Prostate gland (tissue), 2 donors: ENCODE data around the gene CACNA2D4. TPM values are rescaled to one million over a fixed set of nuclear protein-coding genes. Genes with fewer than 3 reads are reported as not detected.

ENCODE experiments used
- DNase-seq: peaks from one replicate; pipeline ENCODE4 v3.0.0-alpha.2; 2019; ENCODE audit warnings: low spot score
- H3K27ac ChIP-seq, 2 donors: fragments of 200-600 bp; sonication (generic); 2 replicates each; pipeline ENCODE4 v1.5.1; 2017 to 2019
- H3K27me3 ChIP-seq: fragments of 200-600 bp; sonication (generic); replicated peaks from 2 replicates; pipeline ENCODE4 v1.5.1; 2019; ENCODE audit not compliant: insufficient read depth
- H3K36me3 ChIP-seq, 2 donors: fragments of 200-600 bp; sonication (generic); 1 replicate in 1 of 2; 2 replicates in 1 of 2; pipeline versions ENCODE4 v1.5.1 to v1.8.1; 2017 to 2019
- H3K4me1 ChIP-seq: fragments of 200-600 bp; sonication (generic); replicated peaks from 2 replicates; pipeline ENCODE4 v1.5.1; 2019
- H3K4me3 ChIP-seq, 2 donors: fragments of 200-600 bp; sonication (generic); 2 replicates each; pipeline ENCODE4 v1.5.1; 2017 to 2019
- H3K9me3 ChIP-seq: fragments of 200-600 bp; sonication (generic); 2 replicates; pipeline ENCODE4 v1.5.1; 2017
- CTCF ChIP-seq, 4 experiments: fragments of 200-600 bp in 2 of 4; fragments of 450-650 bp in 2 of 4; sonication (generic) in 2 of 4; IDR thresholded peaks; 1 replicate in 3 of 4; 2 replicates in 1 of 4; pipeline ENCODE4 v1.5.1; 2016 to 2019; ENCODE audit warnings: antibody characterized with exemption in 4 of 4, mild to moderate bottlenecking in 2 of 4, moderate library complexity in 2 of 4
- POLR2A ChIP-seq: fragments of 450-650 bp; IDR thresholded peaks from one replicate; pipeline ENCODE4 v1.6.1; 2016; ENCODE audit warnings: antibody characterized with exemption, mild to moderate bottlenecking
- POLR2AphosphoS5 ChIP-seq: sonication (generic); formaldehyde crosslinking; IDR thresholded peaks from one replicate; pipeline ENCODE4 v1.6.1; 2017; ENCODE audit warnings: antibody characterized with exemption
- WGBS: methylation state at CpG from one replicate; pipeline ENCODE4 v1.1.5; 2018; 5-methylcytosine and 5-hydroxymethylcytosine counted together
- intact Hi-C: fragments of 100-400 bp; cut with DNase I; formaldehyde crosslinking; loops from one replicate; pipeline ENCODE4 v1.14.2; 2022
- total RNA-seq, 2 donors: library from RNA; depleted of rRNA; stranded (reverse); fragments of >200 nt; gene quantifications; one replicate each; pipeline ENCODE4 v1.1.0, GENCODE V29; 2016

The CACNA2D4 gene
- total RNA-seq, 2 donors from 2014 or later = 1.4 to 9.4 TPM

DNA sequence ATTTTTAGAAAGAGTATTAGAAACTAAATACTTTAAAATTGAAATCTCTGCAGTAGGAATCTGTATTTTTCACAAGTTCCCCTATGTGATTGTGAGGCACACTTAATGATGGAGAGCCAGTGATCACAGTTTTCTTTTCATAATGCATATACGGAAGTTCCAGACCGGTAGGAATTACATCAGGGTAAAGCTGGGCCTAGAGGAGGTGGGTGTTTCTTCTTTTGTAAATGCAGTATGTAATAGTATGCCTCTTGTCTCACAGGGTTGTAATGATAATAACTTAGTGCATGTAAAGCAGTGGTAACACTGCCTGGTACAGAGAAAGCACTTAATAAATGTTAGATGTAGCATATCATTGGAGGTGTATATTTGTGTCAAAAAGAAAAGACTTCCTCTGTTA, 155.3 kb downstream of the CACNA2D4 start:
- no peaks in the 10 kb centered on the region for H3K4me1 ChIP-seq
- no peak overlapping the region for H3K4me3 ChIP-seq
- H3K9me3 ChIP-seq = no peaks in the 10 kb centered on the region
- WGBS = 77% methylated on average over 2 of the region's 2 CpGs
- intact Hi-C loops = no loop called here
- no peak overlapping the region for H3K27ac ChIP-seq
- H3K27me3 ChIP-seq = no peaks in the 10 kb centered on the region
- no peak for DNase-seq
- no peak for TF ChIP-seq POLR2A
- TF ChIP-seq POLR2AphosphoS5 = no peak
- no peak for TF ChIP-seq CTCF (IDR thresholded peaks at IDR 0.05)
- H3K36me3 ChIP-seq = no peaks in the 10 kb centered on the region

DNA sequence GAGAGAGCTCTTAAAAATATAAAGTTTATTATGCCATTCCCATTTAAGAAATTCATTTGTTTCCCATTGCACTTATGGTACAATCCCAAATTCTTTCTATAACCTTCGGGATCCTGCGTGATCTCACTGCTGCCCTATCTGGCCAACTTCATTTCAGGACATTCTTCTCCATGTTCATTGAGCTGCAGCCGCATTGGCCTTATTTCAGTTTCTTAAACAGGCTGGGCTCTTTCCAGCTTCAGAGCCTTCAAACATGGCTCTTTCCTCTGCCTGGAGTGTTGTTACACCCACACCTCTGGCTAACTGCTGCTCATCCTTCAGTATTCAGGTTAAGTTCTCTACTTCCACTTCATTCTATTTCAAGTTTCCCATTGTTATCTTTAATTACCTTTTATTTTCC, 156.6 kb downstream of the CACNA2D4 start:
- Histone ChIP-seq H3K27ac (no peak overlapping the region), H3K4me1 (no peaks in the 10 kb centered on the region), H3K27me3 (no peaks in the 10 kb centered on the region), H3K36me3 (no peaks in the 10 kb centered on the region), H3K9me3 (no peaks in the 10 kb centered on the region), H3K4me3 (no peak overlapping the region)
- intact Hi-C loops = no loop called here
- TF ChIP-seq POLR2AphosphoS5 = no peak
- TF ChIP-seq POLR2A = no peak
- TF ChIP-seq CTCF (IDR thresholded peaks at IDR 0.05) = no peak
- WGBS = 78% methylated on average over 3 of the region's 3 CpGs
- DNase-seq = no peak

GRCh38 chr12:1760566-1761382, 157.7 kb downstream of the CACNA2D4 start:
- no peak for DNase-seq
- 95% methylated on average over 2 of the region's 2 CpGs for WGBS
- H3K4me1 ChIP-seq = no peaks in the 10 kb centered on the region
- no peak overlapping the region for H3K27ac ChIP-seq
- intact Hi-C loops = no loop called here
- H3K4me3 ChIP-seq = no peak overlapping the region
- no peaks in the 10 kb centered on the region for H3K27me3 ChIP-seq
- TF ChIP-seq POLR2A (no peak), POLR2AphosphoS5 (no peak), CTCF (IDR thresholded peaks at IDR 0.05) (no peak)
- H3K36me3 ChIP-seq = no peaks in the 10 kb centered on the region
- H3K9me3 ChIP-seq = no peaks in the 10 kb centered on the region

DNA sequence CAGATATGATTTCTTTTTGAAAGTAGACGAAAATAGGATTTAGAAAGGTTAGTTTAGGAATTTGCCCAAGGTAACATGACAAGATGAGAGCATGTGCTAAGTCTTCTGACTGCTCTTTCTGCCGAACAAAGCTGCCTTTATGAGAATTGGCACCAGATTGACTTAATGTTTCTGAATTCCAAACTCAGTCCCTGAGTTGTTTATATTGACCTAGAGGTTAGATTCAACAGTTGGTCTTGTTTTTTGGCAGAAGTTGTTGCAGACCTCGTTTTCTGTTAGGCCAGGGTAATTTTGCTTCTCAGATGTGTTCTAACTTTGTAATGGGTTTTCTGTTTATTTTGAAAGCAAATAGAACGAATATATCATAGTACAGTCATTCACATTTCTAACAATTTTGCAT, 159.6 kb downstream of the CACNA2D4 start:
- H3K4me1 ChIP-seq = no peaks in the 10 kb centered on the region
- WGBS = 28% methylated on average over 4 of the region's 4 CpGs
- DNase-seq = no peak
- no peaks in the 10 kb centered on the region for H3K27me3 ChIP-seq
- TF ChIP-seq POLR2AphosphoS5 (peak; percentile 22), CTCF (IDR thresholded peaks at IDR 0.05) (no peak)
- no peaks in the 10 kb centered on the region for H3K9me3 ChIP-seq
- no peak overlapping the region for H3K27ac ChIP-seq
- intact Hi-C loops = no loop called here
- H3K4me3 ChIP-seq = no peak overlapping the region
- H3K36me3 ChIP-seq = no peaks in the 10 kb centered on the region

- Histone ChIP-seq H3K4me3 (no peak overlapping the region), H3K27ac (no peak overlapping the region), H3K4me1 (no peaks in the 10 kb centered on the region), H3K36me3 (no peaks in the 10 kb centered on the region), H3K27me3 (no peaks in the 10 kb centered on the region), H3K9me3 (no peaks in the 10 kb centered on the region)
- intact Hi-C loops = no loop called here
- no peak for DNase-seq
- 88% methylated on average over 2 of the region's 2 CpGs for WGBS
- TF ChIP-seq CTCF (IDR thresholded peaks at IDR 0.05) (no peak), POLR2A (no peak), POLR2AphosphoS5 (no peak)
Observed at GRCh38 chr12:1758376-1758775, 160.1 kb downstream of the CACNA2D4 start.
